ENCODE measurements around the gene SMG5.

SMG5 gene

DNA sequence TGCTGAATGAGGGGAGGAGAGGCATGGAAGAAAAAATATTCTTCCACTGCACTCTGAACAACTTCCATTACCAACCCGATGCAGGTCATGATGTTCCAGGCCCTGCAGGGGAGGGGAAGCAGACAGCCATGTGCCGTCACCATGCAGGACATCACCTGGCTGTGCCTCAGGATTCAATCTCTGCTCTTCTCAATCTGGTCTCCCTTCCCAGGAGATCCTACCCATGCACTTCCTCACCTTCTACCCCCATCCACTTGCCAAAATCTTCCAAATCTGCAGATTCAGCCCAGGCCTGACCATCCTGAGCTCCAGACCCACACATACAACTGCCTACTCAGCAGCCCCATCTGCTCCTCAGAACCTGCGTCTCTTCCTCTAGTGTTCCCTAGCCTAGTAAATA is 29.0 kb downstream of the SMG5 start:
- H3K36me3 ChIP-seq (ENCODE audit: control insufficient read depth in 1 of 2, insufficient read depth in 2 of 2, low read length in 2 of 2) = peaks cover 68 to 86% of the 10 kb centered on the region in 2 donors
- H3K27me3 ChIP-seq (ENCODE audit: low read depth, low read length) = no peaks in the 10 kb centered on the region
- H3K4me3 ChIP-seq (ENCODE audit: low read depth in 1 of 2, low read length in 2 of 2) = no peak overlapping the region
- no peaks in the 10 kb centered on the region for H3K9me3 ChIP-seq (ENCODE audit: control insufficient read depth in 1 of 2, low read length in 2 of 2)
- H3K4me1 ChIP-seq (ENCODE audit: control insufficient read depth in 1 of 2, insufficient read depth in 2 of 2, low read length in 2 of 2) = no peaks in the 10 kb centered on the region
- H3K27ac ChIP-seq (ENCODE audit: low read length) = no peak overlapping the region

DNA sequence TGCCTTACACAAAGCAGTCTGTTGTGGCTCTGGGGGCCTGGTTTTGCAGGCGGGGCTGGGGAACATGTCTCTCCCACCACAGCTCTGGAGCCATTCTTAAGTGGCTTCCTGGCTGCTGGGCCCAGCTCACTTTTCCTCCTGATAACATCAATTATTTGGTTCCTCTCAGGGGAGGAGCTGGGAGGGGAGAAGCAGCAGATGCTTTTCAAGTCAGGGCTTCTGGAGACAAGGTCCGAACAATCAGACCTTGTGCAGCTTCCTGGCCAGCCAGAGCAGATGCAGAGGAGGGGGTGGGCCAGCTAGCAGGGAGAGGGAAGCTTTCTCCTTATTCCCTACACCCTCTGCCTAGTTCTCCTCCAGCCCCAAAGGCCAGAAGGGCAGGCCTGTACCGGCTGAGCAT is 31.1 kb downstream of the SMG5 start:
- Histone ChIP-seq H3K27me3 (ENCODE audit: low read depth, low read length) (no peaks in the 10 kb centered on the region), H3K27ac (ENCODE audit: low read length) (no peak overlapping the region), H3K36me3 (ENCODE audit: control insufficient read depth in 1 of 2, insufficient read depth in 2 of 2, low read length in 2 of 2) (peaks cover 50 to 65% of the 10 kb centered on the region in 2 donors)

DNA sequence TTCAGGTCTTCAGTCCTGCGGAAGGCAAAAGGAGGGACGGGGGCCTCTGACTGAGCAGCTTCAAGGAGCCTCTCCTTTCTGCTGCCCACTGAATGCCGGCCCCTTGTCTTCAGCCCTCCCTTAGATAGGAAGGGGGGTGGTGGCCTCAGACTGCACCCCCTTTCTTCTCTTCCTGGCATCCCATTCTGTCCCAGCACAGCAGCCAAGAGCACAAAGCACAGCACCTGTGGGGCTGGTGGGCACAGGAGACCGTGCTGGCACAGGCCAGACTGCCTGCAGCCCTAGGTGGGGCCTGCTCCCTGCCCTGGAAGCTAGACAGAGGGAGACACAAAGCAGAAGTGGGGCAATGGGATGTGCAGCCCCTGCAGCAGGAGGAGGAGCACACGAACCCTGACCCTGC is 33.0 kb downstream of the SMG5 start:
- Histone ChIP-seq H3K27ac (ENCODE audit: low read length) (no peak overlapping the region), H3K4me3 (ENCODE audit: low read depth in 1 of 2, low read length in 2 of 2) (no peak overlapping the region), H3K9me3 (ENCODE audit: control insufficient read depth in 1 of 2, low read length in 2 of 2) (no peaks in the 10 kb centered on the region), H3K4me1 (ENCODE audit: control insufficient read depth in 1 of 2, insufficient read depth in 2 of 2, low read length in 2 of 2) (peaks cover 4 to 29% of the 10 kb centered on the region in 2 donors), H3K27me3 (ENCODE audit: low read depth, low read length) (peaks cover 11% of the 10 kb centered on the region), H3K36me3 (ENCODE audit: control insufficient read depth in 1 of 2, insufficient read depth in 2 of 2, low read length in 2 of 2) (peaks cover 41 to 56% of the 10 kb centered on the region in 2 donors)

More for the DNA sequence above, 31.1 kb downstream of the SMG5 start:
- no peaks in the 10 kb centered on the region for H3K9me3 ChIP-seq (ENCODE audit: control insufficient read depth in 1 of 2, low read length in 2 of 2)
- H3K4me1 ChIP-seq (ENCODE audit: control insufficient read depth in 1 of 2, insufficient read depth in 2 of 2, low read length in 2 of 2) = peaks cover 0 to 15% of the 10 kb centered on the region in 2 donors
- no peak overlapping the region for H3K4me3 ChIP-seq (ENCODE audit: low read depth in 1 of 2, low read length in 2 of 2)

DNA sequence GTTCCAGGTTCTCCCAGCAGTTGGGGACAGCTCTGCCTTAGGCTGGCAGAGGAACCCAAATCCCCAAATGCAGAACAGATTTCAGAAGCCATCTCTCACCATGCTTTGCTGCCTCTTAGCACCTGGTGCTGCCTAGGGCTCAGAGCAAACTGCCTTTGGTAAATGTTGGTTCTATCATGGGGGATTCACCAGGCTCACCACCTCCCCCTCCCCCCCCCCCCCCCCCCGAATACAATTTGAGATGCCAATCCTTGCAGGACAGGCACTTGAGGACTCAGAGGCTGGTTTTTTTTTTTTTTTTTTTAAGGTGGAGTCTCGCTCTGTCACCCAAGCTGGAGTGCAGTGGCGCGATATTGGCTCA is 34.3 kb downstream of the SMG5 start:
- Histone ChIP-seq H3K4me1 (ENCODE audit: control insufficient read depth in 1 of 2, insufficient read depth in 2 of 2, low read length in 2 of 2) (peaks cover 4 to 29% of the 10 kb centered on the region in 2 donors), H3K27ac (ENCODE audit: low read length) (no peak overlapping the region), H3K9me3 (ENCODE audit: control insufficient read depth in 1 of 2, low read length in 2 of 2) (no peaks in the 10 kb centered on the region), H3K27me3 (ENCODE audit: low read depth, low read length) (peaks cover 11% of the 10 kb centered on the region), H3K36me3 (ENCODE audit: control insufficient read depth in 1 of 2, insufficient read depth in 2 of 2, low read length in 2 of 2) (peaks cover 31 to 44% of the 10 kb centered on the region in 2 donors), H3K4me3 (ENCODE audit: low read depth in 1 of 2, low read length in 2 of 2) (no peak overlapping the region)

DNA sequence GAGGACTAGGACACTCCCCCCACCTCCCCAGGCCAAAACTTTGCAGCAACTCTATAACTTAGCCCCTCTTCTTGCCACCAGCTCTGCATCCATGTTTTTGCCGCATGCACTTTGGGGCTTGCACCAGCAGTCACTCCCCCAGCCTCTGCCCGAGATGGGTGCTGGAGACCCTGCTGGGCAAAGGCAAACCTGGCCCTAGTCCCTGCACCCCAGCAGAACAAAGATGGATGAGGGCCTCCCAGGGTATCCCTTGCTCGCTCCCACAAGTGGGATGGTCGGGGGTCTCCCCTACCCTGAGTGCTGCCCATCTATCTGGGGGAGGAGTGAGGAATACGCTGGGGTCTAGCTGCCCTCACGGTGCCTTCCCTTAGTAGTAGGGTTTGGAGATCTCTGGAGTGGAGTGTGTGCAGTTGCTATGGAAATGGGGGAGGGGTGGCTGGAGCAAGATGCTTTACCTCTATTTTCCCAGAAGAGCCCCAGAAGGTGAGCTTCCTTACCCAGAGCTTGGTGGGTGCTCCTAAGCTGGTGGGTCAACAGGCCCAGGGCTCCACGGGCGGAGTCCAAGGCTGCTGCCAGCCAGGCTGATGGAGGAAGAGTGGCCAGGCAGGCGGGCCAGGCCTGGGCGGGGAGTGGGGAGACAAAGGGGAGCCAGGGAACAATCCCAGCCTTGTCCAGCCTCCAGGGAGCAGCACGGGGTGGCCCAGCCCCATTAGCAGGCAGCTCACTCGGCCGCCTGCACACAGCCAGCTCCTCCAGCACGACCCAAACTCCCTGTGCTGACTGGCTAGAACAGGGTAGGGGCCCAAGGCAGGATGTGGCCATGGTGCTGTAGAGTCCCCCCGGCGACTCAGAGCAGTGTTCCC is 34.9 kb downstream of the SMG5 start, which contains the start of gene PAQR6:
Gene PAQR6 (minus strand): TSS at position 597 of the 863 bp plus-strand sequence. CDS start 1,325 bp downstream, outside the sequence.
- Histone ChIP-seq H3K36me3 (ENCODE audit: control insufficient read depth in 1 of 2, insufficient read depth in 2 of 2, low read length in 2 of 2) (peaks cover 25 to 38% of the 10 kb centered on the region in 2 donors), H3K4me3 (ENCODE audit: low read depth in 1 of 2, low read length in 2 of 2) (no peak within 1 kb of the TSS), H3K4me1 (ENCODE audit: control insufficient read depth in 1 of 2, insufficient read depth in 2 of 2, low read length in 2 of 2) (peaks cover 4 to 29% of the 10 kb centered on the region in 2 donors), H3K27ac (ENCODE audit: low read length) (no peak within 1 kb of the TSS), H3K27me3 (ENCODE audit: low read depth, low read length) (peaks cover 11% of the 10 kb centered on the region), H3K9me3 (ENCODE audit: control insufficient read depth in 1 of 2, low read length in 2 of 2) (no peaks in the 10 kb centered on the region)

DNA sequence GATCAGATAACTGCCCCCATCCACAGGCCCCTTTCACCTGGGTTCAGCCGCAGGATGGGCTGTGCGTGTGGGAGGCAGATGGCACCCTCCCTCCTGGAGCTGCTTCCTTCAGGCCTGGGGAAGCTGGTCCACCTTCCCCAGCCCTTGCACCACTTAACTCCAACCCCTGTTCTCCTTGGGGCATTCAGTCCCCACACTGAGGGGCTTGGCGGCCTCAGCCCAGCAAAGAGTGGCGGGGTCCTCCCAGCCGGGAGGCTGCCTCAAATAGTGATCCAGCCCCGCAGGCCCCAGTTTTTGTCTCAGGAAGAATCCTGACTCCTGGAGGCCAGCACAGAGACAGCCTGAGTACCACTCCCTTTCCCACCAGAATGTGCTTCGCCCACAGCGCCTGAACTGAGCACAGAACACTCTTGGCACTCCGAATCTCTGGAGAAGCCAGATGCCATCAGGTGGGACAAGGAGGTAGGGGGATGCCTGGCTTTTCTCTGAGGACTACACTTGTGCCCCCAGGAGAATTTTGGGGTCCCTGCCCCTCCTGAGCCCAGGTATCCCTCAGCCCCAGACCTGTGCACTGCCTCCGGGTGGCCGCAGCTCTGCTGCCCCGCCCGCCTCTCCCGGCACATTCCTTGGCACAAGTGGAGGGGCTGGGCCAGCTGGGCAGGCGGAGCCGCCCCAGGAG is 35.7 kb downstream of the SMG5 start:
- Histone ChIP-seq H3K36me3 (ENCODE audit: control insufficient read depth in 1 of 2, insufficient read depth in 2 of 2, low read length in 2 of 2) (peaks cover 18 to 35% of the 10 kb centered on the region in 2 donors), H3K27ac (ENCODE audit: low read length) (no peak overlapping the region), H3K4me3 (ENCODE audit: low read depth in 1 of 2, low read length in 2 of 2) (no peak overlapping the region), H3K4me1 (ENCODE audit: control insufficient read depth in 1 of 2, insufficient read depth in 2 of 2, low read length in 2 of 2) (peaks cover 4 to 29% of the 10 kb centered on the region in 2 donors), H3K9me3 (ENCODE audit: control insufficient read depth in 1 of 2, low read length in 2 of 2) (no peaks in the 10 kb centered on the region), H3K27me3 (ENCODE audit: low read depth, low read length) (peaks cover 11% of the 10 kb centered on the region)

DNA sequence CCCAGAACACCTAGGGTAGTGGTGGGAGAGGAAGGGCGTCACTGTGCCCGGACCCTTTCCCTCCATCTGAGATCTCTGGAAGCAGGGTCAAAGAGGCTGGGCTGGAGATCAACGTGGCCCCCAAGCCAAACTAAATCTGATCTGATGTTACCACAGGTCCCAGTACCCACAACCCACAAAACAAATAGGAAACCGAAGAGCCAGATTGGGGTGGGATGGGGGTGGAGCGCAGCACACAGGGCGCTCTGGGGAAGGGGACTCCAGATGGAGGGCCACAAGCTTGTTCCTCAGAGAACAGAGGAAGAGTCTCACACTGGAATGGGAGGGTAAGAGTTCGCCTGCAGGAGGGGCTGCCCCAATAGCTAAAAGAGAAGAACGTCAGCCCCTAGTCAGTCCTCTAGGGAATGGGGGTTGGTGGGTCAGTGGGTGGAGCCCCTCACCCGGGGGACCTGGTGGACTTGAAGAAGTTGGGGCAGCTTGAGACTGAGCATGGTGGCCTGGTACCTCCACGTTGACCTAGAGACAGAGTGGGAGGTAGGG is 36.3 kb downstream of the SMG5 start:
- no peaks in the 10 kb centered on the region for H3K9me3 ChIP-seq (ENCODE audit: control insufficient read depth in 1 of 2, low read length in 2 of 2)
- H3K27ac ChIP-seq (ENCODE audit: low read length) = no peak overlapping the region
- peak overlapping the region in 1 of 2 donors; percentile 30 for H3K4me3 ChIP-seq (ENCODE audit: low read depth in 1 of 2, low read length in 2 of 2)
- H3K36me3 ChIP-seq (ENCODE audit: control insufficient read depth in 1 of 2, insufficient read depth in 2 of 2, low read length in 2 of 2) = peaks cover 12 to 33% of the 10 kb centered on the region in 2 donors
- peaks cover 11% of the 10 kb centered on the region for H3K27me3 ChIP-seq (ENCODE audit: low read depth, low read length)
- H3K4me1 ChIP-seq (ENCODE audit: control insufficient read depth in 1 of 2, insufficient read depth in 2 of 2, low read length in 2 of 2) = peaks cover 4 to 29% of the 10 kb centered on the region in 2 donors

DNA sequence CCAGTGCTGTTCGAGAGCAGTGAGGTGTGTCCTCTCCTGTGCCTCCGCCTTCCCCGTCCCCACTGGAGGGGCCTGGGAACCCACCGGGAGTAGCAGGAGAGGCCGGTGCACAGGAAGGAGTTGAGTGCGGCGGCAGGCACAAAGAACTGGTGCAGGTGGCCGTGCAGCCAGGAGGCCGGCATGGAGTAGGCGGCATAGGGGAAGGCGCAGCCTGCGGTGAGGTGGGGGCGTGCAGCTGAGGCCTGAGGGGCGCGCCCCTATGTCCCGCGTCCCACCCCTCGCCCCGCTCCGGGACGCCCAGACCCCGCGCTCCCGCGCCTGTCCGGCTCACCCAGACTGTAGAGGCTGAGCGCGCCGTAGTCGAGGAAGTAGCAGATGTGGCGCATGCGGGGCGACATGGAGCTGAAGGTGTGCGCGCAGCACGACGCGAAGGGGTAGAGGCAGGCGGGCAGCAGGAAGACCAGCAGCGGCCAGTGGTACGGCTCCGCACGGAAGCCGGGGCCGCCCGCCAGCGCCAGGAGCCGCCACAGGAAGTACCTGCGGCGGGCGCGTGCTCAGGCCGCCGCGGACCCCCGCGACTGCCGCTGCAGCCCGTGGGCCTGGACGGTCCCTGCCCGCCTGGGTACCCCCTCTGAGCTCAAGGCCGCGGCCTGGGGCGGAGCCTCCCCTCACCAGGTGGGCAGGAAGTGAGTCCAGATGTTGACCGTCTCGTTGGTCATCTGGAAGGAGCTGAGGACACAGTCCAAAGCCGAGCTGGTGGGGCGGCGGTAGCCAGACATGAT is 37.0 kb downstream of the SMG5 start:
- H3K27me3 ChIP-seq (ENCODE audit: low read depth, low read length) = peaks cover 11% of the 10 kb centered on the region
- H3K36me3 ChIP-seq (ENCODE audit: control insufficient read depth in 1 of 2, insufficient read depth in 2 of 2, low read length in 2 of 2) = peaks cover 6 to 32% of the 10 kb centered on the region in 2 donors
- H3K9me3 ChIP-seq (ENCODE audit: control insufficient read depth in 1 of 2, low read length in 2 of 2) = no peaks in the 10 kb centered on the region
- peaks cover 4 to 29% of the 10 kb centered on the region in 2 donors for H3K4me1 ChIP-seq (ENCODE audit: control insufficient read depth in 1 of 2, insufficient read depth in 2 of 2, low read length in 2 of 2)
- no peak overlapping the region for H3K27ac ChIP-seq (ENCODE audit: low read length)
- H3K4me3 ChIP-seq (ENCODE audit: low read depth in 1 of 2, low read length in 2 of 2) = peak overlapping the region; percentile 11 to 30

DNA sequence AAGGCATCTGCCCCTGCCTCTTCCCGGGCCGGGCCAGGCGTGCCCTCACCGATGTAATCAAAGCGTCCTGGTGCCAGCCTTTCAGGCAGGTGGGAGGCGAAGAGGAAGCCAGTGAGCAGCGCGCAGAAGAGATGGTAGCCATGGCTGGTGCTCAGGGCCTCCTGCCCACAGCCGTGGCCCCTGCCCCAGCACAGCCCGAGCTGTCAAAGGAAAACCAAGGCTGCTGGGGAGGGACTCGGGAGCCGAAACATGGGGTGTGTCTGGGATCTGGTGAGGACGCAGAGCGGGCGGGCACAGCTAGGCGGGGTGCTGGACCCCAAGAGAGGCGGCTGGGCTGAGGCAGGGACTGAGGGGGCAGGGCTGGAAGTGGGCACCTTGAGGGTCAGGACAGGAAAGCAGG is 37.9 kb downstream of the SMG5 start:
- H3K9me3 ChIP-seq (ENCODE audit: control insufficient read depth in 1 of 2, low read length in 2 of 2) = no peaks in the 10 kb centered on the region
- H3K27me3 ChIP-seq (ENCODE audit: low read depth, low read length) = peaks cover 11% of the 10 kb centered on the region
- H3K4me1 ChIP-seq (ENCODE audit: control insufficient read depth in 1 of 2, insufficient read depth in 2 of 2, low read length in 2 of 2) = peaks cover 4 to 29% of the 10 kb centered on the region in 2 donors
- no peak overlapping the region for H3K27ac ChIP-seq (ENCODE audit: low read length)
- no peak overlapping the region for H3K4me3 ChIP-seq (ENCODE audit: low read depth in 1 of 2, low read length in 2 of 2)
- peaks cover 7 to 26% of the 10 kb centered on the region in 2 donors for H3K36me3 ChIP-seq (ENCODE audit: control insufficient read depth in 1 of 2, insufficient read depth in 2 of 2, low read length in 2 of 2)

DNA sequence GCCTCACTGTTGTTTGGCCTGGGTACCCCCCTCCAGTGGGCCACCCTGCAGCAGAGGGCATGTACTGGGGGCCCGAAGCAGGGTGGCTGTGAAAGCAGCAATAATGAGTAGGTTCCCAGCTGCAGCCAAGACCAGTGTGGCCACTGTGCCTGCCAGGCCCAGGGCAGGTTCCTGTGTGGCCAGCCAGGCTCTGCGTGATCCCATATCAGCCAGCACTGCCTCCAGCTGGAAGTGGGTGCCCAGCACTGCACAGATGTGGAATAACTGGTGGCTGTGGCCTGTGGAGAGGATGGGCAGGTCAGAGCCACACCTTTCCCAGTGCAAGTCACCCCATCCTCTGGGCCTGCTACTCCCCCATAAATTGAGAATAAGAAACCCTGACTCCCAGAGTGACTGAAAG is 38.5 kb downstream of the SMG5 start:
- Histone ChIP-seq H3K9me3 (ENCODE audit: control insufficient read depth in 1 of 2, low read length in 2 of 2) (no peaks in the 10 kb centered on the region), H3K27me3 (ENCODE audit: low read depth, low read length) (peaks cover 11% of the 10 kb centered on the region), H3K4me3 (ENCODE audit: low read depth in 1 of 2, low read length in 2 of 2) (no peak overlapping the region), H3K4me1 (ENCODE audit: control insufficient read depth in 1 of 2, insufficient read depth in 2 of 2, low read length in 2 of 2) (peaks cover 4 to 29% of the 10 kb centered on the region in 2 donors), H3K27ac (ENCODE audit: low read length) (no peak overlapping the region), H3K36me3 (ENCODE audit: control insufficient read depth in 1 of 2, insufficient read depth in 2 of 2, low read length in 2 of 2) (peaks cover 13 to 26% of the 10 kb centered on the region in 2 donors)

Data from muscle layer of duodenum (tissue), 2 donors.